HG02973 (cell line): ENCODE measurements around the gene IER2.

Experiments
- ATAC-seq: cut with Tn5 transposase; IDR thresholded peaks from one replicate; pipeline ENCODE4 v1.9.1; 2021; ENCODE audit warnings: moderate library complexity; ENCODE audit not compliant: unreplicated experiment

The IER2 gene

DNA sequence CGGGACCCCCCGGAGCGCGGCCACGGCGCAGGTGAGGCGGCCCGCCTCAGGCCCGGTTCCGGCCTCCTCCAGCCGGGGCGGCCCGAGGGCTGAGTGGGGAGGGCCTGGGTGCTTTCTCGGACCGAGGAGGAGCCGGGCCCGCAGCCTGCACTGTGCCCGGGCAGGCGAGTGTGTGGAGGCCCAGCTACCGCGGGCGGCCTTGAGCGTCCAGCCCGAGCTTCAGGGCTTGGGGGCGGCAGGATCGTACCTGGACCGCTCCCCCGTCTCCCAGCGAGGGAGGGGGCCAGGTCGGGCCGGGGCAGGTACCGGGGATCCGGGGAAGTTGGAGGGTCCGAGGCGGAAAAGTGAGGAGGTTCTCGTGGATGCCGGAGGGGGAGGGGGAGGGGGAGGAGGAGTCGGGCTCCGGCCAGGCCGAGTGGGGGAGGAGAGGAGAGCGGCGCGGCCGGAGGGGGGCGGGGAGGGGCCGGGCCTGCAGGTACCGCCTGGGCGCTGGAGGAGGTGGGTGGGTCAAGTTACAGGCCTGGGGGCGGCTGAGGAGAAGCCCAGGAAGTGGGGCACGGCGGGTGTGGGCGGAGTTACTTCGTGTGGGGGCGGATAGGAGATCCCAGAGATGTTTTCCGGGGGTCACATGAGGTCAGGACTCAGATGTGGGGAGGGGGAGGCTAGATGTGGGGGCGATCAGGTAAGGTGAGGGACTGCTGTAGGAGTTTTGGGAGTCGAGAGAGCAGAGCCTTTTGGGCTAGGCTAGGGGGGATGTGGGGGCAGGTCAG is 31.6 kb upstream of the IER2 start:
- ATAC-seq, result peak; percentile 7

DNA sequence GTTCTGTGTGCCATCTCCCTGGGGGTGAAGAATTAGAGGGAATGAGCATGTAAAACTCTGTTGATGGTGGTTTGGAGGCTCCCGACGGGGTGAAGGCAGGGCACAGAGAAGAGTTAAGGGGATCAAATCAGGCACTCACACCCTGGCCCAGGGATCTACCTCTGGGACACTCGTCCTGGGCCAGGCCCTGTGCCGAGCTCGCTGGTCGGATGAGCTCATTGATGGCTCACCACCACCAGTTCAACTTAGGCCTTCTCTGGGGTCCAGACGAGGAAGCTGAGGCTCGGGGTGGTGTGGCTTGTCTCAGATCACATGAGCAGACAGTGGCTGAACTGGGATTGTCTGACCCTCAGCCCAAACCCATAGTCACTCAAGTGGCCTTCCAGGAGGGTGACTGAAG is 30.6 kb upstream of the IER2 start:
- ATAC-seq, result no peak

DNA sequence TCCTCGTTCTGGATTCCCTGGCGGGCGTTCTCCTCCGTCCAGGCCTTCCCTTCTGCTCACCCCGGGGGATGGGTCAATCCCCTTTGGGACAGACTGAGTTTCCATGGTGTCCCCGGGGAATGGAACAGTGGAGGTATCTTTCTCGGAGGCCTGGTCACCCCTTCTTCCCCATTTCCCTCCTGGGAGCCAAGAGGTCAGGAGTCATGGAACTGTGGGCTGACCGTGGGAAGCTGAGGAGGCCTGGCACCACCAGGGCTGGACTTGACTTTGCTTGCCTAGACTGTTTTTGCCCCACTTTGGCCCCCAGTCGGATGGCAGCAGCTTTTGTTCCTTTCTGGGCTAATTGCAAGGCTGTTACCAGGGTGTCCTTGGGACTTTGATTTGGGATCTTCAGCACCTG is 30.2 kb upstream of the IER2 start:
- no peak for ATAC-seq

DNA sequence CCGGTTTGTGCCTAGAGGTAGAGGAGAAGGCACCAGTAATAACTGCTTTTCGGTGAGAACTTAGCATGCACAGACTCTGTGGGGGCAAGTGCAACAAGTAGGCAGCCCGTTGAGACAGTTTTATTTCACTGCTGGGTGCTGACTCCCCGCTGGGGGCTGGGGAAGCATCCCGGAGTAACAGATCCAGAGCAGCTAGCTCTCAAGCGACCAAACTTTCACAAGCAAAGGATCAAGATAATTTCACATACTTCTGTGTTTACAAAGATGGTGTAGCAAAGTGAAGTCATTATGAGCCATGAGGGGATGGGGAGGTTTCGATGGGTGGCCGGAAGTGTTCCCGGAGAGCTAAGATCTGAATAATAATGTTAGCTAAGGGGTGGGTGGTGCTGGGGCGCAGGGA is 29.4 kb upstream of the IER2 start:
- no peak for ATAC-seq

DNA sequence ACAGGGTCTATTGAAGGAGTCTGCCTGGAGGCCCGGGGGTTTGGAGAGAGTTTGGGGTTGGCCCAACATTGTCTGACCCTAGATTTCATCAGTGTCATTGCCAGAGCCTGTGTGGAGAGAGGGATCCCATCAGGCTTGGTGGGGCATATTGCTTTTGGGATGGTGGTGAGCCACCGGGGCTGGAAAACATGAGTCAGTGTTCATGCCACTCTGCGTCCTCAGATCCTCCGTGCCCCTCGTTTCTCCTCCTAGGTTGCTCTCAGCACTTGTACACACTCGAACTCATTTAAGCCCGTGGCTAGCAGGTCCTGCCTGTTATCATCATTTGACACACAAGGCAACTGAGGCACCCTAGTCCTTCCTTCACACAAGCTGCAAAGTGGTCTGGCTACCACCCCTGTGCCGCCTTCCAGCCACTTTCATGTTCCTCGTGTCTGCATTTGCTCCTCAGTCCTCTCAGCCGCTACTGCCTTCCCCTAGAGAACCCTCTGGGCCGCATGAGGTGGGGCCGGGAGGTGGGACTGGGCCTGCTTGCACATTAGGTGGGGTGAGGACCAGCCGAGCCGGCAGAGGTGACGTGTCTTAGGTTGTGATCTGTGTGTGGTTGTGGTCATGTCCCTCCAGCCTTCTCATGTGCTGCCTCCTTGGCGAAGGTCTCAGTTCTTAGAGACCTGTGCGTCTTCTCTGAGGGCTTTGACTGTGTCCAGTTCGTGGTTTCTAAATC is 28.5 kb upstream of the IER2 start:
- ATAC-seq, result no peak

DNA sequence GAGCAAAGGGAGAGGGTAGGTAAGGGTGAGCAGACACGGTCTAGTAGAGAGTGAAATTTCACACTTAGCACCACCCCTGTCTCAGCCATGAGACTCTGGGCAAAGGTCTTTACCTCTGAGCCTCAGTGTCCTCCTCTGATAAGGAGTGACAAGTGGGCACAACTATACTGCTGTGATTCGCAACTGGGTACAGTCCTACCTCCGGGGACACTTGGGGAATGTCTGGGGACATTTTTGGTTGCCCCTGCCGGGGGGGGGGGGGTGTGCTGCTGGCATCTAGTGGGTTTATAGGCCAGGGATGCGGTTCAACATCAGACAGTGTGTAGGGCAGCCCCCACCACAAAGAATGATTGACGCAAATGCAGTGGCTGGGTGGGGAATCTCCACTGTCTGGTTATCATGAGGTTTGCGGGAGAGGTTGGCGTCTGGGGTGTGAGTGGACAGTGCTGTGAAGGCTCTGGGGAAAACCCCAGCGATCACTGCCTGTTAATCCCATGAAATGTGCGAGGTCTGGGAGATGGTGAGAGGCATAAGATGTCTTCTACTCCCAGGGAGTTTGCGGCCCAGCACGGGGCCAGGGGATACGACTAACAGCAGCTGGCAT is 27.8 kb upstream of the IER2 start:
- no peak for ATAC-seq

DNA sequence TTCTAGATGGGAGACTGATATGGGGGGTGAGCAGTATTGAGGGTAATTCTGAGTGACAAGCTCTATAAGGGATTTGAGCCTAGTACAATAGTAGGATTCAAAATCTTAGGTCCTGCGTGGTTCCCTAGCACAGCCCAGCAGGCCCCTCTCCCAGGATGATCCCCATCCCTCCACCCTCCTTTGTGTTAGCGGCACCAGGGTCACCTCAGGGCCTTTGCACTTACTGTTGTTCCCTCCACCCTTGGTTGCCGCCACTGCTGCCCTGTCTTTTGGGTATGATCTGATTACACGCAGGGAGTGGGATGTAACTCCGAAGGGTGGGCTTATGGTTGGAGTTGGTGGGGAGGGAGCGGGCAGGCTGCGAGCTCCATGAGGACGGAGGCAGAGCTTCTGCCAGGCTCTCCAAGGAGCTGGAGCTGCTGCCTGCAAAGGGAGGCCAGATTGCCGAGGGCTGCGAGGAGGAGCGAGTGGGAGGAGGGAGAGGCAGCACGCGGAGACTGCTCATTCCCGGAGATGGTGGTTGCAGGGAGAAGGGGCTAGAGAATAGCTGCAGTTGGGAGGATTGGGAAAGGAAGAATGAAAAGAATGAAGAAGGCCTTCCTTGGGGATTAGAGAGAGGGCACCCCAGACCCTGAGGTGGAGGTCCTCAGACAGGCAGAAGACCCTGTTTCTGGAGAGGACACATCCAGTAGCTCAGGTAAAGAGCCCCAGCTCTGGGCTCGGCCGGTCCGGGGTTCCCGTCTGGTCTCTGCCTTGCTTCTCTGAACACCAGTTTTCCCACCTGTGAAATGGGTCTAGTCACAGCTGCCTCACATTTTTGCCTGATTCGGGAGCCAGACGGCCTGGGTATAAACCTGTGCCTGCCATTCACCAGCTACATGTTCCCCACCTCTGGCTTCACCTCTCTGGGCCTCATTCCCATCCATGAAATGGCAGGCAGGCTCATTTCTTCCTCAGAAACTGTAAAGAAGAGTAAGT is 26.9 kb upstream of the IER2 start:
- no peak for ATAC-seq

DNA sequence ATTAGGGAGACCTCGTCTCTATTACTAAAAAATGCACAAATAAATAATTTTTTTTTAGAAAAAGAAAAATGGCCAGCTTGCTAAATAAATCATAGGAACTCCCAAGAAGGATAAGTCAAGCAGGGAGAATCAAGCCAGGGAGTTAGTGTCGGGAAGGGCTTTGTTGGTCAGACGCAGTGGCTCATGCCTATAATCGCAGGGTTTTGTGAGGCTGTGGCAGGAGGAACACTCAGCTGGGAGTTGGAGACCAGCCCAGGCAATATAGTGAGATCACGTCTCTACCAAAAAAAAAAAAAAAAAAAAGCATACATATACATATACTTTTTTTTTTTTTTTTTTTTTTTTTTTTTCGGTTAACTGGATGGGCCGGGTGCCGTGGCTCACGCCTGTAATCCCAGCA is 23.2 kb upstream of the IER2 start:
- ATAC-seq, result no peak

DNA sequence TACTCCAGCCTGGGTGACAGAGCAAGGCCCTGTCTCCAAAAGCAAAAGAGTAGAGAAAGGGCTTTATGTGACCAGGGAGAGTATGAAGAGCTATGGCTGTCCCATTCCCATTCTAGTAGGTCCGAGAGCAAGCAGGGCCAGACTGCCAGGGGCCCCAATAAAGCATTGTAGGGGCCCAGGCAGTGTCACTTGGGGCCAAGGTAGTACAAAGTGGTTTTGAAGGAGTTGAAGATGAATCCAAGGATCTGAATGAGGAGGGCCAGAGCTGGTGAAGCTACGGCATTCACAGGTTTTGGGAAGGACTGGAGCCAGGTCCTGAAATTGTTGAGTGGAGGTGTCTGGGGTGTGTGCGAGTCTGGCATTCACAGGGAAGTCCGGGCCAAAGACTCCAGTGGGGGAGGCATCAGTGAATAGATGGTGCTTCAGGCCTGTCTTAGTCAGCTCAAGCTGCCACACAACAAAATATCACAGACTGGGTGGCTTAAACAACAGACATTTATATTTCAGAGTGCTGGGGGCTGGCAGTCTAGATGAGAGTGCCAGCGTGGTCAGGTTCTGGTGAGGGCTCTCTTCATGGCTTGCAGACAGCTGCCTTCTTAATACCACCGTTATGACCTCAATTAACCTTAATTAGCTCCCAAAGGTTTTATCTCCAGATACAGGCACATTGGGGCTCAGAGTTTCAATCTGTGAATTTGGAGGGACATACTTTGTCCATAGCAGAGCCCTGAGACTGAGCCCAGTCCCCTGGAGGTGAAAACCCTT is 22.2 kb upstream of the IER2 start:
- no peak for ATAC-seq

DNA sequence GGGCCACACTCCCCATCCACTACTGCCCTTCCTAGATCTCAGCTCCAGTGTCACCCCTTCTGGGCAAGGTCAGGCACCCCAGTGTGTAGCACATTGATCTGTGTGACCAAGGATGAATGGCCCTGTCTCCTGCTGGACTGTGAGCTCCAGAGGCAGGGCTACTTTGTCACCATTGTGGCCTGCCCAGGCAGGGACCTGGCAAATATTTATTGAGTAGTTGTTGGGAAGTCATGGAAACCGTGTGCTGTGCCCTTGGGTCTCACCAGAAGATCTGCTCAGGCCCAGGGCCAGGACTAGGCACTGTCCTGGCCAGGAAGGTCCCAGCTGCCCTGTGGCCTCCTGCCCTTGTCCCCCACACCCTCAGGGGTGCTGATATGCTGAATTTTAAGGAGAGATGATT is 21.6 kb upstream of the IER2 start:
- ATAC-seq, result no peak

DNA sequence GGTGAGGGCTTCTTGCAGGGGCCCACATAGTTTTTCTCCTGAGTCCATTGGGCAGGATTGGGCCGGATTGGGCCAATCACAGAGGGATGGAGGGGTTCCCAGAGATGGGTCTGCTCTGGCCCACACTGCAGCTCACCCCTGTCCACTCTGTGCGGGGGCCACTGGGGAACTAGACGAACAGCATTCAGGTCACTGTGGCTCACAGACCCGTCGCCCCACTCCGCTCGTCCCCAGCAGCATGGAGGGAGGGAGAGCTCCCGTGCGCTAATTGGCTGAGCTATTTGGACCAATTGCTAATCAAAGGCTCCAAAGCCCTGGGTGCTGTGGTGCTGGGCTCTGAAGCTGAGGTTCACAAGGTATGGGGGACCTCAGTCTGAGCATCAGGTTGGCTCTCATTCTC is 20.8 kb upstream of the IER2 start:
- ATAC-seq, result no peak

DNA sequence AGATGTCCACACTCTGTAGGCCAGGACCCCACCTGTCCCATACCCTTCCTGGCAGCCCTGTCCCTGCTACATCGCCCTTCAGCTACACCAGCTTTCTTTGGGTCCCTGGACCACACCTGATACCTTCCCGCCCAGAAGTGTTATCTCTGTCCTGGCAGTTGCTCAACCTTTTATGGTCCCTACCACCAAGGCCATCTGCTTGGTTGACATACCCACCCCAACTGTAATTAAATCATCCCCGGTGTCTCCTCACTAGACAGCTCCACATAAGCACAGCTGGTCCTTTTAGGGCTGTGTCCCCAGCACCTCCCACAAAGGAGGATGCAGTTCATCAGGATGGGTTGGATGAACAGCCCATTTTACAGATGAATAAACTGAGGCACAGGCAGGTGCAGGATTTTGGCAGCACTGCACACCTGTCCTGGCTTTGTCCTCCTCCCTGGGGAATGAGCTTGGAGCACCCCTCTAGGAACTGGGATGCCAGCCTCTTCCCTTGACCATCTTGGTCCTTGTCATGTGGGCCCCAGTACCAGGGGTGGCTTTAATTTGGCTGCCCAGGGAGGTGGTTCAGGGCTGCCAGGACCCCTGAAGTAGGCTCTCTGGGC is 19.2 kb upstream of the IER2 start:
- no peak for ATAC-seq

DNA sequence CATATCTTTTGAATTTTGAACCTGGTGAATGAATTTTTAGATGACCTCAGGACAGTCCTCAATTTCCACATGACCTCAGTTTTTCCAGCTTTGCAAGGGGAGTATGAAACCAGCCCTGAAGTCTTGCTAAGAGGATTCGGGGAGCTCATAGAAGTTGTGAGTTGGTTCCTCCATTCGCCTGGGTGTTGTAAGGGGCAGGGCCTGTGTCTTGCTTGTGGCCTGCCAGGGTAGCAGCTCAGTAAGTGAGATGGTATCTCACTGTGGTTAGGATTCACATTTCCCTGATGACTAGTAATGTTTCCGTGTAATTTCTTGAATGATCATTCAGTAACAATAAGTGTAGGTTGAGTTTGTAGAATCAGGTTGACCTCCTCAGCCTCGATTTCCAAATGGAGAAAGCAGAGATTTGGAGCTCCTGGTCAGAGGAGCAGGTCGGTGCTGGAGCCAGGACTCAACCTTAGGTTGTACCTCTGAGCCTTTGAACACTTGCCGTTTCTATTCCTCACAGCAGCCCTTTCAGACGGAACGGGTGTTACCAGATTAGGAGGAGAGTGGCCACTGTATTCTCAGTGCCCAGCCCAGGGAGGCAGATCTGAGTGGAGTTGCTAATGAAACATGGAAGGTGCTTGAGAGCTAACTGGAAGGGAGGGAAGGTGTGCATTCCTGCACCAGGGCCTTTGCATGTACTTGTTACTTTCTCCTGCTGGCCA is 17.6 kb upstream of the IER2 start:
- ATAC-seq, result no peak

DNA sequence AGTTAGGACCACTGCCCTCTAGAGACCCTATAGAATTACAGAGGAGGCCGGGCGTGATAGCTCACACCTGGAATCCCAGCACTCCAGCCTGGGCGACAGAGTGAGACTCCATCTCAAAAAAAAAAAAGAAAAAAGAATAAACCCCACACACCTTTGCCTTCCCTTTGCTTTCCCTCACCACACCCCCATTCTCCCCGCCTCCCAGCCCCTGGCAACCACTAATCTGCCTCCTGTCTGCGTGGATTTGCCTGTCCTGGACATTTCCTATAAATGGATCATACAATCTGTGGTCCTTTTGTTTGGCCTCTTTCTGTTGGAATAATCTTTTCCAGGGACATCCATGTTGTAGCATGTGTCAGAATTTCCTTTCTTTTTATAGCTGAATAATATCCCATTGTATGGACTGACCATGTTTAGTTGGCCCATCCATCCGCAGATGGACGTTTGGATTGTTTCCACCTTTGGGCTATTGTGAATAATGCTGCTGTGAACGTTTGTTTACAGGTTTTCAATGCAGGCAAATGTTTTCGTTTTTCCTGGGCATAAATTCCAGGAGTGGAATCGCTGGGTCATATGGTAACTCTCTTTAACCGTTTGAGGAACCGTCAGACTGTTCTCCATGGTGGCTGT is 16.9 kb upstream of the IER2 start:
- no peak for ATAC-seq

DNA sequence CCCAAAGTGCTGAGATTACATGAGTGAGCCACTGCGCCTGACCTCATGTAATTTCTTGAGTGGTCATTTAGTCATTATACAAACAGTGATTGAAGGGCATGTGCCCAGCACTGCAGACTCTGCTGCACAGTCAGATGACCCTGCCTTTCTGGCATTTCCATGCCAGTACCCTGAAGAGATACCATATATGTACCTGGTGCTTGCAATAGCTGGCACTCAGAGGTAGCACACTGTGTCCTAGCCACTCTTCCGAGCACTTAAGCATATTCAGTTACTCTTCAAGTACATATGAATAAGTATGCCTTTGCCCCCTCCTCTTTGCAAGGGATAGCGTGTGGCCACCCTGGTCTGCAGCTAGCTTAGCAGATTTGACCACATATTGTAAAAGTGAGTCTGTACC is 15.6 kb upstream of the IER2 start:
- ATAC-seq, result no peak

DNA sequence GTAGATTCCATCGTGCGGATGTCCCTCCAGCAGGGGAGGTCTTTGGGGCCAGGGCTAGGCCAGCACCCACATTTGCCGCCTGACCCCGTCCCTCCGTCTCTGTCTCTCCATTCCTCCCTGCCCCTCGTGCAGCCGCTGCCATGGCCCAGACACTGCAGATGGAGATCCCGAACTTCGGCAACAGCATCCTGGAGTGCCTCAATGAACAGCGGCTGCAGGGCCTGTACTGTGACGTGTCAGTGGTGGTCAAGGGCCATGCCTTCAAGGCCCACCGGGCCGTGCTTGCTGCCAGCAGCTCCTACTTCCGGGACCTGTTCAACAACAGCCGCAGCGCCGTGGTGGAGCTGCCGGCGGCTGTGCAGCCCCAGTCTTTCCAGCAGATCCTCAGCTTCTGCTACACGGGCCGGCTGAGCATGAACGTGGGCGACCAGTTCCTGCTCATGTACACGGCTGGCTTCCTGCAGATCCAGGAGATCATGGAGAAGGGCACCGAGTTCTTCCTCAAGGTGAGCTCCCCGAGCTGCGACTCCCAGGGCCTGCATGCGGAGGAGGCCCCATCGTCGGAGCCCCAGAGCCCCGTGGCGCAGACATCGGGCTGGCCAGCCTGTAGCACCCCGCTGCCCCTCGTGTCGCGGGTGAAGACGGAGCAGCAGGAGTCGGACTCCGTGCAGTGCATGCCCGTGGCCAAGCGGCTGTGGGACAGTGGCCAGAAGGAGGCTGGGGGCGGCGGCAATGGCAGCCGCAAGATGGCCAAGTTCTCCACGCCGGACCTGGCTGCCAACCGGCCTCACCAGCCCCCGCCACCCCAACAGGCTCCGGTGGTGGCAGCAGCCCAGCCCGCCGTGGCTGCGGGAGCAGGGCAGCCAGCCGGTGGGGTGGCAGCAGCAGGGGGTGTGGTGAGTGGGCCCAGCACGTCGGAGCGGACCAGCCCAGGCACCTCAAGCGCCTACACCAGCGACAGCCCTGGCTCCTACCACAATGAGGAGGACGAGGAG is 14.8 kb upstream of the IER2 start:
- no peak for ATAC-seq

DNA sequence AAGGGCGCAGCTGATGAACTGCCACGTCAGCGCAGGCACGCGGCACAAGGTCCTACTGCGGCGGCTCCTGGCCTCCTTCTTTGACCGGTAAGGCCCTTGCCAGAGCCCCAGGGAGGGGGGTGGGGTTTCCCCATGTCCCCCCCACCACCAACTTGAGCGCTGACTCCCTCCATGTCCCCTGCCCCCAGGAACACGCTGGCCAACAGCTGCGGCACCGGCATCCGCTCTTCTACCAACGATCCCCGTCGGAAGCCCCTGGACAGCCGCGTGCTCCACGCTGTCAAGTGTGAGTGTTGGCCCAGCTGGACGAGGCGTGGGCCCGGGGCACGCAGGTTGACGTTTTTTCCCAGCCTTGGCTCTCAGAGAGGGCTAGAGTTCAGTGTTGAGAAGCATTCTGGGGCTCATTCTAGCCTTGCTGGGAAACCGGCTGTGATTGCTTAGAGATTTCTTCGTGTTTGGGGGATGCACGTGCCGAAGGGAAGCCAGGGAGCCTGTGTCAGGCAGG is 12.9 kb upstream of the IER2 start:
- ATAC-seq, result no peak
